ENCODE results near the gene PFKFB2.

PFKFB2 gene

GRCh38 chr1:207097871-207098324 is 44.8 kb downstream of the PFKFB2 start:
- POLR2A ChIA-PET: no interaction called here
- no peaks in the 10 kb centered on the region for H3K36me3 ChIP-seq (ENCODE audit: control insufficient read depth in 2 of 2, insufficient read depth in 1 of 2, low read length in 2 of 2)
- H3K4me1 ChIP-seq (ENCODE audit: control insufficient read depth, insufficient read depth, low read length): no peaks in the 10 kb centered on the region
- H3K4me3 ChIP-seq (ENCODE audit: low read depth, low read length): no peak overlapping the region
- TF ChIP-seq ZNF514 (tag by site-specific recombination; IDR thresholded peaks at IDR 0.05) (no peak), ZNF629 (tag by site-specific recombination; IDR thresholded peaks at IDR 0.05) (no peak), ZNF398 (tag by site-specific recombination; IDR thresholded peaks at IDR 0.05) (no peak), ZNF518A (tag by site-specific recombination; conservative IDR thresholded peaks at IDR 0.05; ENCODE audit: low read depth) (no peak), SP7 (tag by site-specific recombination; IDR thresholded peaks at IDR 0.05) (no peak), ZNF133 (tag by site-specific recombination; IDR thresholded peaks at IDR 0.05) (no peak), ZNF302 (tag by site-specific recombination; IDR thresholded peaks at IDR 0.05; ENCODE audit: low read depth) (no peak), ZBTB1 (tag by site-specific recombination; IDR thresholded peaks at IDR 0.05) (no peak), HOXA7 (CRISPR knock-in tag; IDR thresholded peaks at IDR 0.05; ENCODE audit: borderline replicate concordance) (no peak)
- TF ChIP-seq, protein P1, sequence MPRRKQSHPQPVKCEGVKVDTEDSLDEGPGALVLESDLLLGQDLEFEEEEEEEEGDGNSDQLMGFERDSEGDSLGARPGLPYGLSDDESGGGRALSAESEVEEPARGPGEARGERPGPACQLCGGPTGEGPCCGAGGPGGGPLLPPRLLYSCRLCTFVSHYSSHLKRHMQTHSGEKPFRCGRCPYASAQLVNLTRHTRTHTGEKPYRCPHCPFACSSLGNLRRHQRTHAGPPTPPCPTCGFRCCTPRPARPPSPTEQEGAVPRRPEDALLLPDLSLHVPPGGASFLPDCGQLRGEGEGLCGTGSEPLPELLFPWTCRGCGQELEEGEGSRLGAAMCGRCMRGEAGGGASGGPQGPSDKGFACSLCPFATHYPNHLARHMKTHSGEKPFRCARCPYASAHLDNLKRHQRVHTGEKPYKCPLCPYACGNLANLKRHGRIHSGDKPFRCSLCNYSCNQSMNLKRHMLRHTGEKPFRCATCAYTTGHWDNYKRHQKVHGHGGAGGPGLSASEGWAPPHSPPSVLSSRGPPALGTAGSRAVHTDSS (tag by site-specific recombination; IDR thresholded peaks at IDR 0.05): no peak
- no peaks in the 10 kb centered on the region for H3K9me3 ChIP-seq (ENCODE audit: control insufficient read depth, insufficient read depth, low read depth, low read length)
- CTCF ChIA-PET: interaction anchor here (0.7 kb wide), 1 partner anchor 311 kb away, joined by 5 read pairs; no protein-coding TSS in a partner anchor
- no peak overlapping the region for H3K27ac ChIP-seq (ENCODE audit: extremely low read depth, low read depth, low read length)

GRCh38 chr1:207101720-207102119 is 48.6 kb downstream of the PFKFB2 start:
- CTCF ChIA-PET: interaction anchor here (0.7 to 1.7 kb wide), 2 partner anchors 303 to 308 kb away, joined by 3 to 9 read pairs; no protein-coding TSS in a partner anchor
- Histone ChIP-seq H3K9me3 (ENCODE audit: control insufficient read depth, insufficient read depth, low read depth, low read length) (no peaks in the 10 kb centered on the region), H3K27ac (ENCODE audit: extremely low read depth, low read depth, low read length) (no peak overlapping the region), H3K4me1 (ENCODE audit: control insufficient read depth, insufficient read depth, low read length) (no peaks in the 10 kb centered on the region), H3K4me3 (ENCODE audit: low read depth, low read length) (no peak overlapping the region), H3K36me3 (ENCODE audit: control insufficient read depth in 2 of 2, insufficient read depth in 1 of 2, low read length in 2 of 2) (no peaks in the 10 kb centered on the region)
- POLR2A ChIA-PET: no interaction called here
- TF ChIP-seq ZSCAN4 (tag by site-specific recombination; IDR thresholded peaks at IDR 0.05) (no peak), ZNF311 (tag by site-specific recombination; IDR thresholded peaks at IDR 0.05; ENCODE audit: borderline replicate concordance) (no peak), ZNF23 (tag by site-specific recombination; IDR thresholded peaks at IDR 0.05; ENCODE audit: borderline replicate concordance) (no peak)
- TF ChIP-seq, protein P1 (tag by site-specific recombination; IDR thresholded peaks at IDR 0.05): no peak
- TF ChIP-seq, protein P2, sequence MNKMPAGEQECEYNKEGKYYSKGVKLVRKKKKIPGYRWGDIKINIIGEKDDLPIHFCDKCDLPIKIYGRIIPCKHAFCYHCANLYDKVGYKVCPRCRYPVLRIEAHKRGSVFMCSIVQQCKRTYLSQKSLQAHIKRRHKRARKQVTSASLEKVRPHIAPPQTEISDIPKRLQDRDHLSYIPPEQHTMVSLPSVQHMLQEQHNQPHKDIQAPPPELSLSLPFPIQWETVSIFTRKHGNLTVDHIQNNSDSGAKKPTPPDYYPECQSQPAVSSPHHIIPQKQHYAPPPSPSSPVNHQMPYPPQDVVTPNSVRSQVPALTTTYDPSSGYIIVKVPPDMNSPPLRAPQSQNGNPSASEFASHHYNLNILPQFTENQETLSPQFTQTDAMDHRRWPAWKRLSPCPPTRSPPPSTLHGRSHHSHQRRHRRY (tag by site-specific recombination; IDR thresholded peaks at IDR 0.05): no peak
- TF ChIP-seq, protein P3, sequence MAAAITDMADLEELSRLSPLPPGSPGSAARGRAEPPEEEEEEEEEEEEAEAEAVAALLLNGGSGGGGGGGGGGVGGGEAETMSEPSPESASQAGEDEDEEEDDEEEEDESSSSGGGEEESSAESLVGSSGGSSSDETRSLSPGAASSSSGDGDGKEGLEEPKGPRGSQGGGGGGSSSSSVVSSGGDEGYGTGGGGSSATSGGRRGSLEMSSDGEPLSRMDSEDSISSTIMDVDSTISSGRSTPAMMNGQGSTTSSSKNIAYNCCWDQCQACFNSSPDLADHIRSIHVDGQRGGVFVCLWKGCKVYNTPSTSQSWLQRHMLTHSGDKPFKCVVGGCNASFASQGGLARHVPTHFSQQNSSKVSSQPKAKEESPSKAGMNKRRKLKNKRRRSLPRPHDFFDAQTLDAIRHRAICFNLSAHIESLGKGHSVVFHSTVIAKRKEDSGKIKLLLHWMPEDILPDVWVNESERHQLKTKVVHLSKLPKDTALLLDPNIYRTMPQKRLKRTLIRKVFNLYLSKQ (tag by site-specific recombination; IDR thresholded peaks at IDR 0.05; ENCODE audit: borderline replicate concordance): no peak
- TF ChIP-seq, protein P4, sequence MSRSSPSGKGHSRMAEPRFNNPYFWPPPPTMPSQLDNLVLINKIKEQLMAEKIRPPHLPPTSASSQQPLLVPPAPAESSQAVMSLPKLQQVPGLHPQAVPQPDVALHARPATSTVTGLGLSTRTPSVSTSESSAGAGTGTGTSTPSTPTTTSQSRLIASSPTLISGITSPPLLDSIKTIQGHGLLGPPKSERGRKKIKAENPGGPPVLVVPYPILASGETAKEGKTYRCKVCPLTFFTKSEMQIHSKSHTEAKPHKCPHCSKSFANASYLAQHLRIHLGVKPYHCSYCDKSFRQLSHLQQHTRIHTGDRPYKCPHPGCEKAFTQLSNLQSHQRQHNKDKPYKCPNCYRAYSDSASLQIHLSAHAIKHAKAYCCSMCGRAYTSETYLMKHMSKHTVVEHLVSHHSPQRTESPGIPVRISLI (tag by site-specific recombination; IDR thresholded peaks at IDR 0.05): no peak

Measured in HEK293 (cell line).